HCT116 (cell line): ENCODE measurements around the gene PTPN13. TPM values are rescaled to one million over a fixed set of nuclear protein-coding genes. Genes with fewer than 3 reads are reported as not detected.

Source experiments
- ATAC-seq: fragments of 200-7000 bp; cut with Tn5 transposase; 2 replicates; pipeline ENCODE4 v1.9.1; 2020; ENCODE audit warnings: mild to moderate bottlenecking, moderate library complexity
- BruUV-seq: library from RNA; stranded (reverse); fragments of 400-500 nt; replicated peaks from 2 replicates; lab custom pipeline; 2021; lab: Mats Ljungman, UMichigan
- CTCF ChIA-PET: fragments of 300-600 bp; sonication (Branson Sonifier 250); formaldehyde crosslinking; loops from one replicate; lab custom pipeline; 2021; ENCODE audit warnings: antibody characterized with exemption; lab: Charles Lee
- POLR2A ChIA-PET: fragments of 300-600, 350-600 bp; sonication (Branson Sonifier 250); formaldehyde crosslinking; loops from one replicate; lab custom pipeline; 2021; ENCODE audit warnings: antibody characterized with exemption; lab: Charles Lee
- RAD21 ChIA-PET, 2 experiments: fragments of 300-600 bp; sonication (Branson Sonifier 250); formaldehyde crosslinking; loops; one replicate each; lab custom pipeline; 2023; ENCODE audit warnings: low total read pairs in 2 of 2; ENCODE audit not compliant: uncharacterized antibody in 2 of 2, unreplicated experiment in 2 of 2, low non-redundant PET in 1 of 2; lab: Charles Lee
- DNase-seq: peaks from one replicate; pipeline ENCODE4 v3.0.0-alpha.2; 2010; ENCODE audit warnings: low read depth, low spot score
- H2AFZ ChIP-seq: fragments of 200-600 bp; shearing (Covaris generic), sonication (generic); 2 replicates; pipeline ENCODE4 v1.6.1; 2017; ENCODE audit warnings: low read depth, mixed run types, mixed read lengths, antibody characterized with exemption, low read length; ENCODE audit not compliant: poor library complexity, severe bottlenecking
- H3K27ac ChIP-seq: 2 replicates; pipeline ENCODE4 v1.5.1; 2012; ENCODE audit warnings: low read depth, low read length
- H3K27me3 ChIP-seq: fragments of 200-600 bp; sonication (generic); 2 replicates; pipeline ENCODE4 v1.6.1; 2016; ENCODE audit warnings: mixed run types, low read length, mixed read lengths; ENCODE audit not compliant: insufficient read depth
- H3K36me3 ChIP-seq, 2 experiments: fragments of 200-500 bp in 1 of 2; fragments of 200-600 bp in 1 of 2; sonication (Bioruptor generic) in 1 of 2; sonication (generic) in 1 of 2; 2 replicates each; pipeline versions ENCODE4 v1.5.1 to v1.6.1; 2014 to 2016; ENCODE audit warnings: low read length in 2 of 2, inconsistent platforms in 1 of 2, mixed read lengths in 1 of 2, mixed run types in 1 of 2; ENCODE audit not compliant: insufficient read depth in 2 of 2, control insufficient read depth in 1 of 2
- H3K4me1 ChIP-seq, 2 experiments: fragments of 200-600 bp in 1 of 2; sonication (generic) in 1 of 2; 2 replicates each; pipeline versions ENCODE4 v1.5.1 to v1.6.1; 2012 to 2017; ENCODE audit warnings: low read length in 2 of 2, inconsistent platforms in 1 of 2, mild to moderate bottlenecking in 1 of 2, mixed read lengths in 1 of 2, mixed run types in 1 of 2, moderate library complexity in 1 of 2; ENCODE audit not compliant: insufficient read depth in 2 of 2, control insufficient read depth in 1 of 2
- H3K4me2 ChIP-seq: fragments of 200-600 bp; sonication (generic); 2 replicates; pipeline ENCODE4 v1.6.1; 2017; ENCODE audit warnings: mixed run types, low read length, mixed read lengths
- H3K4me3 ChIP-seq, 2 experiments: fragments of 200-600 bp in 1 of 2; sonication (generic) in 1 of 2; replicated peaks in 1 of 2; 2 replicates each; pipeline ENCODE4 v1.5.1; 2011 to 2016; ENCODE audit warnings: low read length in 2 of 2, control low read depth in 1 of 2, low read depth in 1 of 2, mild to moderate bottlenecking in 1 of 2, mixed read lengths in 1 of 2, mixed run types in 1 of 2
- H3K79me2 ChIP-seq: fragments of 200-600 bp; sonication (generic); 2 replicates; pipeline ENCODE4 v1.6.1; 2017; ENCODE audit warnings: mild to moderate bottlenecking, mixed run types, low read length, moderate library complexity, mixed read lengths; ENCODE audit not compliant: insufficient read depth
- H3K9ac ChIP-seq: fragments of 200-600 bp; sonication (generic); 2 replicates; pipeline ENCODE4 v1.6.1; 2016; ENCODE audit warnings: low read length, mixed read lengths
- H3K9me2 ChIP-seq: fragments of 200-600 bp; sonication (generic), shearing (Covaris generic); 2 replicates; pipeline ENCODE4 v1.6.1; 2017; ENCODE audit warnings: mixed run types, mild to moderate bottlenecking, moderate library complexity; ENCODE audit not compliant: insufficient read depth
- H3K9me3 ChIP-seq, 2 experiments: fragments of 200-500 bp in 1 of 2; fragments of 200-600 bp in 1 of 2; sonication (Bioruptor generic) in 1 of 2; sonication (generic) in 1 of 2; 2 replicates each; pipeline ENCODE4 v1.6.1; 2014 to 2017; ENCODE audit warnings: low read length in 2 of 2, mixed read lengths in 2 of 2, inconsistent platforms in 1 of 2, low read depth in 1 of 2, mild to moderate bottlenecking in 1 of 2, mixed run types in 1 of 2, moderate library complexity in 1 of 2; ENCODE audit not compliant: control insufficient read depth in 1 of 2, insufficient read depth in 1 of 2
- H4K20me1 ChIP-seq: fragments of 200-600 bp; sonication (generic), shearing (Covaris generic); 2 replicates; pipeline ENCODE4 v1.6.1; 2017; ENCODE audit warnings: mixed run types, mild to moderate bottlenecking, moderate library complexity; ENCODE audit not compliant: insufficient read depth
- CEBPB ChIP-seq: IDR thresholded peaks from 2 replicates; pipeline ENCODE4 v1.6.1; 2012; ENCODE audit warnings: low read depth
- CTCF ChIP-seq, 3 experiments: fragments of 200-600 bp in 1 of 3; sonication (generic) in 1 of 3; IDR thresholded peaks in 2 of 3; conservative IDR thresholded peaks in 1 of 3; 2 replicates each; pipeline ENCODE4 v1.5.1; 2012 to 2017; ENCODE audit warnings: low read depth in 2 of 3, low read length in 2 of 3, antibody characterized with exemption in 1 of 3, borderline replicate concordance in 1 of 3, control low read depth in 1 of 3, mild to moderate bottlenecking in 1 of 3, mixed read lengths in 1 of 3, mixed run types in 1 of 3, moderate library complexity in 1 of 3; ENCODE audit not compliant: insufficient read depth in 1 of 3
- ELF1 ChIP-seq: IDR thresholded peaks from 2 replicates; pipeline ENCODE4 v1.6.1; 2012; ENCODE audit warnings: low read depth, borderline replicate concordance
- EZH2phosphoT487 ChIP-seq: fragments of 200-600 bp; IDR thresholded peaks from 2 replicates; pipeline ENCODE4 v1.6.1; 2018; ENCODE audit warnings: antibody characterized with exemption, borderline replicate concordance
- FOSL1 ChIP-seq: IDR thresholded peaks from 2 replicates; pipeline ENCODE4 v1.6.1; 2012; ENCODE audit warnings: low read depth
- MAX ChIP-seq: IDR thresholded peaks from 2 replicates; pipeline ENCODE4 v1.6.1; 2012
- RAD21 ChIP-seq: IDR thresholded peaks from 2 replicates; pipeline ENCODE4 v1.6.1; 2012; ENCODE audit warnings: low read depth, mild to moderate bottlenecking
- REST ChIP-seq: IDR thresholded peaks from 2 replicates; pipeline ENCODE4 v1.6.1; 2012; ENCODE audit warnings: low read depth
- SP1 ChIP-seq: IDR thresholded peaks from 2 replicates; pipeline ENCODE4 v1.6.1; 2012; ENCODE audit warnings: low read depth
- SRF ChIP-seq: IDR thresholded peaks from 2 replicates; pipeline ENCODE4 v1.6.1; 2012; ENCODE audit warnings: low read depth
- YY1 ChIP-seq: IDR thresholded peaks from 2 replicates; pipeline ENCODE4 v1.6.1; 2011; ENCODE audit warnings: low read length, low read depth, moderate library complexity, mild to moderate bottlenecking; ENCODE audit not compliant: insufficient replicate concordance; ENCODE audit errors: extremely low read depth
- ZNF274 ChIP-seq: fragments of 200-500 bp; sonication (Bioruptor generic); IDR thresholded peaks from 2 replicates; pipeline ENCODE4 v1.6.1; 2014; ENCODE audit warnings: mild to moderate bottlenecking, low read depth, low read length, inconsistent platforms
- intact Hi-C: fragments of 100-400 bp; cut with micrococcal nuclease; formaldehyde crosslinking; loops from 2 replicates; pipeline ENCODE4 v1.10.0; 2022
- total RNA-seq: library from RNA; stranded (reverse); gene quantifications from one replicate; pipeline ENCODE4 v1.2.1, GENCODE V29; 2021; ENCODE audit not compliant: unreplicated experiment

Gene PTPN13
- total RNA-seq, 1 experiment from 2014 or later = 14.6 TPM

- TF ChIP-seq MAX (no peak), SRF (no peak), EZH2phosphoT487 (no peak), ZNF274 (no peak)
Observed at GRCh38 chr4:86685401-86685800, 91.3 kb downstream of the PTPN13 start (continued).

- no peak overlapping the region for H3K9ac ChIP-seq
- no peak overlapping the region for H3K27ac ChIP-seq
- no peaks in the 10 kb centered on the region for H4K20me1 ChIP-seq
- no peaks in the 10 kb centered on the region for H3K79me2 ChIP-seq
- H3K27me3 ChIP-seq = no peaks in the 10 kb centered on the region
- peaks cover 0 to 4% of the 10 kb centered on the region in 2 experiments; a peak in 2 of 4 replicates for H3K4me1 ChIP-seq
- no peak for TF ChIP-seq CTCF (IDR thresholded peaks at IDR 0.05 in 2 of 3, conservative IDR thresholded peaks at IDR 0.05 in 1 of 3; ENCODE audit: borderline replicate concordance in 1 of 3, insufficient read depth in 1 of 3, low read depth in 2 of 3, low read length in 2 of 3)
- no peak for TF ChIP-seq YY1
- TF ChIP-seq REST = no peak
- no peak for TF ChIP-seq SP1
- TF ChIP-seq CEBPB = no peak
- no peak for TF ChIP-seq RAD21
- TF ChIP-seq FOSL1 = no peak
- no peak for TF ChIP-seq ELF1
- no peak for TF ChIP-seq EZH2phosphoT487
- TF ChIP-seq ZNF274 = no peak
- TF ChIP-seq, all 23 proteins: peak for 0
- Histone ChIP-seq H3K9me3 (no peaks in the 10 kb centered on the region), H3K4me2 (no peak overlapping the region), H2AFZ (no peak overlapping the region), H3K9me2 (no peaks in the 10 kb centered on the region), H3K36me3 (no peaks in the 10 kb centered on the region), H3K4me3 (no peak overlapping the region)
- DNase-seq (no peak), ATAC-seq (no peak)
- intact Hi-C loops = no loop called here
- CTCF ChIA-PET = interaction anchor here (1.3 kb wide), 1 partner anchor 33 kb away, joined by 4 read pairs; no protein-coding TSS in a partner anchor
- BruUV-seq = no TSS peak
- RAD21 ChIA-PET = no interaction called here
- POLR2A ChIA-PET = no interaction called here
Observed at GRCh38 chr4:86686741-86687140, 92.6 kb downstream of the PTPN13 start.
